ENCODE results near the gene FAM168A.

GRCh38 chr11:73375830-73376159 lies 222.1 kb downstream of the FAM168A start:
- TF ChIP-seq CTCF (IDR thresholded peaks at IDR 0.05) (no peak), POLR2A (IDR thresholded peaks at IDR 0.05) (no peak), EP300 (IDR thresholded peaks at IDR 0.05) (peak in 1 of 2 donors; percentile 29)

All from tibial nerve (tissue), 4 donors.